H4 (cell line): ENCODE measurements around the gene BTRC. TPM values are rescaled to one million over a fixed set of nuclear protein-coding genes. Genes with fewer than 3 reads are reported as not detected.
A peak's percentile ranks its signal among the peaks of the same experiment; 100 is the strongest.

ENCODE experiments used
- DNase-seq: peaks from one replicate; pipeline ENCODE4 v3.0.0-alpha.2; 2015; ENCODE audit warnings: low spot score
- total RNA-seq: library from RNA; depleted of rRNA; stranded (reverse); fragments of >200 nt; shearing (Covaris generic); gene quantifications from 2 replicates; pipeline ENCODE4 v1.2.3, GENCODE V29; 2014

BTRC gene
- total RNA-seq, 1 experiment from 2014 or later, result 9.2 TPM

DNA sequence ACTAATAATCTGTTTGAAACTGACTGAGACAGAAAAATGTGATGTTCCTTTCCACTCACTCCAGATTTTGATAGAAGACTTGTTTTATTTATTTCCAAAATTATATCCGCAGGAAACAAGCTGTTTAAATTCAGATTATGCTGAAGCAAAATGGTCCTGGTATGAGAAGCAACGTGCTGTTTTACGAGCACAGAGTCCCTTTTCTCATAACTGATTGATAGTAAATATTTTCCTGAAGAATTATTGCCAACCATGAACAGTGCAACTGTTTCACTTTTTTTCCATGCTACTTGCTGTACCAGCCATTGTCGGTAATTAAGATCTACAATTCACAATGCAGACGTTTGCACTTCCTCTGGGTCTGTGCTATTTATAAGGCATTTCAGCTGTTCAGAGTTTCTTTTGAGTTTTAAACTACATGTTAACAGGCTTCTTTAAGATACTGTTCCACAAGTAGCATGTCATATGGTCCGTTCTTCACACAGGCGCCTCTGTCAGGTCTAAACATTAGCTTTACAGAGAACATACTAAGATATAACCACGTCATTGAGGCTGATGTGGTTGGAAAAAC is 130.3 kb downstream of the BTRC start:
- DNase-seq, result no peak

DNA sequence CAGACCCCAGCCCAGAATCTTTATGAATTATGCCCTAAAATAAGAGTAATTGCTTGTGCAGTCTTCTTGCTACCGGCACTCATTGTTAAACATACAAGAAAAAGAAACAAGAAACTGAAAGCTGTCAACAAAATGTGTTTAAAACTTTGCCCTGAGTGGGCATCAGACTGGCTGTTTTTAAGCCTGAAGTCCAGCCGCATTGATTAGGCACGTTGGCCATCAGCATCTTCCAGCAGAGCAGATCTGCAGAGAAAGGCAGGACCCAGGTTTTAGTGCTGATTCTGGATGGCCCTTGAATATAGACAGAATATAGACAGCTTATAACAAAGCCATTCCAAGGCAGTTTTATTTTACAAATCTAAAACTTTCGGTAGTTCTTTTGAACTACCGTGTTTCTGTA is 131.2 kb downstream of the BTRC start:
- no peak for DNase-seq

DNA sequence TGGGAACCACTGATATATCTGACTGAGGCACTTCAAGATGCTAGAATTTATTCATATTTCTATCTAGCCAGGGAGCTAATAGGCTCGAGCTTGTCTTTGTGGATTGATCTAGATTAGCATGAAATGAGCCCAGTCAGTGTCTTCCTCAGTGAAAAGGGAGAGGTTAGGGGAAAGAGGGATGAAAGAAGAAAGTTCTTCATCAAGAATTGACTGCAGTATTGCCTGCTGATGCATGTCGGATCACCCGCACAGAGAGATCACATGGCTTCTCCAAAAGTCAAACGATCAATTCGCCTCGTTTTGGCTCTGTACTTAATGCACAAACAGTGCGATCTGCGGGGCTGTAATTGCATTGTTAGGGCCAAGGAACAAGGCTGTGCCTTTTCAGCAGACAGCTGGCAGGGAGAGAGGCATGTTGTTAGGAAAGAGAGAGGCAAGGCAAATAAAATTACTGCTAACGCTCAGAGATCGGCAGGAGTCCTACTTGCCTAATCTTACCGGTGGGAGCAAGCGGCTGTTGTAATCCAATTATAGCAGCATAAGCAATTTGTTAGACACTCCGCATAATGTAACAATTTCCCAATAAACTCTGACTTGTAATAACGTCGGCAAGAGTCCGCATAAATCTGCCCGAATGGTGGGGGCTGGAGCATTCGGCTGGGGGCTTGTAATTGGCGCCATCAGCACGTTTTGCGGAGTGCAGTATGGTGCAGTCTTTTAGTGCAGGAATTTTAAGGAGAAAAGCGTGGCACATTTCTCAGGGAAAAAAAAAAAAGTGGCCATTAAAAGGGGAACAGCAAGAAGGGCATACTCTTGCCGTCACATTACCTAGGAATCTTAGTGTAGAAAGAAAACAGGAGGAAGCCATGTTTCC is 132.0 kb downstream of the BTRC start:
- DNase-seq, result no peak

DNA sequence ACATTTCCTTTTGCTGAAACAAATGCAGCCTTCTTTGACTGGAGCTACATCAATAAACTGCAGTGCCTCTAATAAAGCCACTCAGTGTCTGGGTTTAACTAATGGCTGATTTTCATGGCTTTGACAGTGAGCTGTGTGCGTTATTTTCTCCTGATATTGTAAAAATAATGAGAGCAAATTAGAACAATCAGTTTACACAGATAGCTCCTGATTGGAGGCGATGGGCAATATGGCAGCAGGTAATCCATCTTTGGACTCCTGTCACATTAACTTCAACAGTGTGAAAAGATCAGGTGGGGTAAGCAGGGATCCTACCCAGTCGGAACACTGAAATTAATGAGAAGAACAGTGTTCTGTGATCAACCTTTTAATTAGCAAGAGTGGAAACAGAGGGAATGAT is 133.4 kb downstream of the BTRC start:
- DNase-seq, result no peak

DNA sequence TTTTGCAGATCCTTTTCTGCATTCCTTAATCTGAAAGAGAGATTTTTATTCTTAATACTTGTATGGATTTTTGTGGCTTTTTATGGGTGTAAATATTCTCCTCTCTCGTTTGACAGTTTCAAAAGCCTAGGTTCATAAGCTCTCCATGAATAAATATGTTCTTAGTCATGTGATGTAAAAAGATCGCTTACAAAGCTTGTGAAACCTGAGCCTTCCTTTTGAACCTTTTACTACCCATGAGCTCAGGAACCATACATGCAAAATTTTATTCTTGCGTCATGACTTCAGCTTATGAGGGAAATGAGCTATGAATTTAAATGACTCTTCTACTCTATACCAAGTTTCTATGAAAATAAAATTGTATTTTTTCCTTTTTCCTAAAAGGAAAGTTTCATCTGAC is 135.4 kb downstream of the BTRC start:
- peak; percentile 25 for DNase-seq

DNA sequence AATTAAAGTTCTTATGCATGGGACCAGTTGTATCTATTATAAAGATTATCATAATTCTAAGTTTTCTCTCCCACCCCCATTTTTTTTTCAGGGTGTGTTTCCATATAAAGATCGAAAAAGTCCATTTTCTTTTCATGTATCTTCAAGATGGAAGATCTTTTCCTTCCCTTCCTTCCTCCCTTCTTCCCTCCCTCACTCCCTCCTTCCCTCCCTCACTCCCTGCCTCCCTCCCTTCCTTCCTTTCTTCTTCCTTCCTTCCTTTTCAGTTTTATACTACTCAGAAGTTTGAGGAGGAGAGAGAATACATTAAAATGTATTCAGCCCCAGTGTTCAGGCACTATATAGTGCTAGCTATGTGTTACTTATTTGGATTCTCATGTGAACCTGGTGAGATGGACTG is 136.1 kb downstream of the BTRC start:
- no peak for DNase-seq

DNA sequence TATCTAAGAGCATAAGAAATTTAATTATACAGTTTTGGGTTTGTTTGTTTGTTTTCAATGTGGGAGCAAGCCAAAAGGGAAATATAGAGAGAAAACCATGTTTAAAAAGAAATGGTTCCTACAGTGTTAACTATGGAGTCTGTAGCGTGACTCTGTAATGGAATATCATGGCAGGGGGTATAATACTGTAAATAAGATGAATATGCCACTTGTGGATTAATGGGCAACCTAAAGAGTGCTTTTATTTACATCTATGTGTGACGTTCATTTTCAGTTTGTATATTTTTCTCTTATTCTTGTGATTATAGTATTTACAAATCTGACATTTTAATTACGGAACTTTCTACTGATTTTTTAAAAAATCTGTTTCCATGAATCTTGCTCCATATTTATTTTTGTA is 138.2 kb downstream of the BTRC start:
- no peak for DNase-seq

DNA sequence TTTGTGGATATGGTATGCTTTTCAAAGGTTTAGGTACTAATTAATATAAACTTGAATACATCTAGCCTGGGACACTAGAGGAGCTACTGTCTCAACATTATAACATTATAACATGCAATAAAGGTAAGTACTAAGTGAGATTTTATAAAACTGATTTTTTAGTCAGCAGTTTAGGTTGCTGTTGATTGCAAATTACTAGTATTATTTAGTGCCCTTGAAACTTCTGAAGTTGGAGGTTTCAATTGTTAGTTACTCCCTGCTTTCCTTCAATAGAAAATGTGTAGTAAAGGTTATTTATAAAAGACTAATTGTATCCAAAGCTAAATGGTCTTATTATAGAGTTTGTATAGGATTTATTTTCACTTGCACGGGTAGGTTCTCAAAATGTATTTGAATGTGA is 138.8 kb downstream of the BTRC start:
- DNase-seq, result no peak

DNA sequence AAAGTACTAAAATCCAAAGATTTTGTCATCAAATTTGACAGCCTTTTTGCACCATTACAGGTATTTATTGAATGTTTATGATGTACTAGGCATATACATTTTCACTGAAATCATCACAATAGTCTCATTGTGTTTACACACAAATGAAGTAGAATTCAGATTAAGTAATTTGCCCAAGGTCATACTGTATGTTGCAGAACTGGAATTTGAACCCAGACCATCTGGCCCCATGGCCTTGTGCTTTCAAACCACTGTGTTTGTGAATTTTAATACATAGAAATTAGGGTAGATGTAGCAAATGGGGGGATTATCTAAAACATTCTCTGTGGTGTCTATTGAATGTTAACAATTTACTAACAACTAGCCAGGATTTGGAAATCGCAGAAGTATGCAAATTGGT is 139.3 kb downstream of the BTRC start:
- no peak for DNase-seq

DNA sequence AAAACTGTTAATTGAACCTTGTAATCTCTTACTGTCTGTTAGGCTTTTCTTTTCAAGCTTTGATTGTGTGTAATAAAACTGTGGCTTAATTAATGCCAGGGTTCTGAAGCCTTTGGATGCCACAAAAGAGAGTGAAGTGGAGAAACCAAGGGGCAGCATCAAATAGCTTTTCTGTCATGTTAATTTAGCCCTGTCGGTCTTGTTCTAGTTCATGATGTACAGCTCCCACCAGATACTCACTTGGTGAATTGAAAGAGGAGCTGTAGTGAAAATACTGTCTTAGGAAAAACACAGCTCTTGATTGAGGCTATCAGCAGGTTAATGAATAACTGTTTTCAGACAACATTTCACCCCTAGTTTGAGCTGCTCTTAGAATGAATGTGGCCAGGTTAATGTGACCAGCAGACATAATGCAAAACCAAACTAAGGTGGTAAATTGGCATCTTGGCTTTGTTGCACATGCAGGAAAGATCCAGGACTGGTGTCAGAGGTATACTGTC is 139.9 kb downstream of the BTRC start:
- DNase-seq, result no peak

DNA sequence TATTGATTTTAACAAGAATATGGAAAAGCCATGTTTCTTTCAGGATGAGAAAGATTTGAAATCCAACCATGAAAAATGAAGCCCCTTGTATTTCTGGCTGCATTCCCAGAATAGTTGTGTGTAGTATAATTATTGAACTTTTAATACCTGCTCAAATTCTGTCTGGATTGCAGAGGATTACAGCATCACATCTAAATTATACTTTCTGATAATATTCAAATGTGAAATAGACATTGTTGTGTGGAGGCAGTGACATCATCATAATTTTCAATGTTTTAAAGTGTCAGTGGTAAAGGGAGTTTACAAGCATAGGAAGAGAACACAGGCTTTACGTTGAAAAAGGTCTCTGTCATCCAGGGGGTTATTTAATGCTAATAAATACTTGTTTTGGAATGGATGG is 140.7 kb downstream of the BTRC start:
- no peak for DNase-seq

DNA sequence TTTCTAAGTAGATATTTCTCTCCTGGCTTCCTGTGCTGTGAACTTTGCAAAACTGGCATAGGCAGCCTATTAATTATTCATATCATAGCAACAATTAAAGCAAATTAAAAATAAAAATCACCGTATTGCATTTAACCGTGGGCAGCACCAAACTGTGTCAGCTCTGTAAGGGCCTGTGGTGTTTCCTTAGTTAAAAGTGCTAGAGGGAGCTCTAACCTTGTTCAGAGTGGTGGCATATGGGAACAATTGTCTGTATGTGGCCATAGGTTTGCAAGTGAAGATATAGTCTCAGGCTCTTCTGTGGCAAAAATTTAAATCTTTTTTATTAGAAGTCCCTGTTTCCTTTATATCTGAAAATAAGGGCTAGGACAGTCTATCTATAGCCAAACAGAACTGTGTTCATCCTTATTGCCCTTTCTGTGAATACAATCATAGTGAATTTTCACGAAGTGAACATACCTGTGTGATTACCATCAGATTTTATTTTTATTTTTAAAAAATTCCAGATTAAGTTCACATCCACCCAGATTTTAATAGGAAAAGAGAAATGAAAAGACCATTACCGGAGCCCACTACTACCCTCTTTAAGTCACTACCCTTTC is 141.5 kb downstream of the BTRC start:
- peak; percentile 6 for DNase-seq

DNA sequence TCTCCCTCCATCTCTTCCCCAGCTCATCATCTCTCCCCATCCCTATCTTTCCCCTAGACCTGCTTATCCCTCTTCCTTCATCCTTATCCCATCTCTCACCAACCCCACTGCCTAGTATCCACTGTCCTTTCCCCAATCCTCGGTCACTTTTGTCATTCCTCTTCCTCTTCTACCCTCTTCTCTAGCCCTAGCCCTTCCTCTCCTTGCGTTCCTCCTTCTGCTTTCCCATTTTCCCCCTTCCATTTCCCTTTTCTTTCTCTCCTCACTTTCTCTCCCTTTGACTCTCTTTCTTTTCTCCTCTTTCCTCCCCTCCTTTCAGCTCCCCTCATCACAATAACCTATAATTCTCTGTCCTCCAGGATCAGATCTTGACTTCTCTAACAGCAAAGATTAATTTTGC is 150.5 kb downstream of the BTRC start:
- no peak for DNase-seq

DNA sequence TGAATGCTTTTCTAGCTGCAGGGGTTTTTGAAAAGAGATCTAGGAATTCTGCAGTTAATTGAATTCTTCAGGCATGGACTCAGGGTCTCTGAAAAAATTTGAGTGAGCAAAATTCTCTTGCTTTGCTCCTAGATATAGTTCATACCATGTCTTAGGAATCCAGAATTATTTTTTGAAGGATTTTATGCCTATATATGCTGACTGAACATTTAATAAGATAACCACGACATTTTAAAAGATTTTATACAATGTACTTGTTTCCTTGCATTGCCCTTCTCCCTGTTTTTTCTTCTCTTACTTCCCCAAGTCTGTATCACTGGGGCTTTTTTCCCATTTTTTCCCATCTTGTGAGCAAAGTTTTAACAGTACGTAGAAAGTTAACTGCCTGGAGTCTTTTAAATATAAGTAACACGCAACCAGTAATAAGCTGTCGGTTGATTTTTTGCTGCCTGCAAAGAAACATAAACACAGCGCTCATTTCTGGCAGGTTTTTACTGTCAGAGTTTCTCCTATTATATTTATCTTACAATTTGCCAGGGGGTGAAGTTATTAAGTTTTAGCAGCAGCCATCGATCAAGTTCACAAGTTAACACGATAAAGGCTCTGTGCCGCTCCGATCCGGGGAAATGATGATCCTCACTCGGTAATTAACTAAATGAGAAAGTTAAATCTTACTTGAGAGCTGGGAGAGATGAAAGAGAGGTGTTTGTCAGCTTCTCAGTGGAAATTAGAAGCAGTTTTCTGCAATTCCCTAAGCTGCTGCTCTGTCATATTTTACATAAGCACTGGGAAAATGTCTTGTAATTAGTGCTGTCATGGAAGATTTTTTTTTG is 153.1 kb downstream of the BTRC start:
- DNase-seq, result no peak

DNA sequence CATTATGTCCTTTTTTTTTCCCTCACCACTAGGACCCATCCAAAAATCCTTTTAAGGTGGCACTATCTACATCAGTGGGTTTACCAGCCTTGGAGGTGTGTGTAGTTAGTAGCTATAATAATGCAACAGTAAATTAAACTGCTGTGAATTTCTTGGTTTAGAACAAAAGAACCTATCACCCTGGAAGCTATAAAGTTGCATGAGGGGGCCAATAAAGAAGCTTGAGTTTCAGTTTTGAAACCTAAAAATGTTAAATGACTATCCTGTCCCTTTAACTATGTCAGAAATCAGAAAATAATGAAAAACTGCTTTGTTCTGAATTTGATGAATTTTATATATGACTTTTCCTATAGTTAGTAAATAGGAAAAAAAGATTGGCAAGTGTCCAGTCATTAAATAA is 153.9 kb downstream of the BTRC start:
- DNase-seq, result no peak

DNA sequence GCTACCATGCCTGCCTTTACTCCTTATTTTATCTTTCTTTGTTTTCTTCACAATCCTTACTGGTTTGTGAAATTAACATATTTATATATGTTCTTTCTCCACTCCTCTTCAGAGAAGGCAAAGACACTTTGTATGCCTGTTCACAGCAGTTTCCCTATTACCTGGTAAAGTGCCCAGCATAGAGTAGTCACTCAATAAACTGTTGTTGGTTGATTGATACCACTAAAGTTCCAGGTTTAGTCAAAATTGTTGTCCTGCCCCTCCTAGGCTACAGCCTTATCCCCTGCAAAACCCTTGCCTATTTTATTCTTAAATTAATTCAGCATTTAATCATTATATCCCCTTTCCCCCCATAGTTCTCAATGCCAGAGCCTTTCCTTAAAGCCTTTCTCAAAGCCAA is 158.0 kb downstream of the BTRC start:
- no peak for DNase-seq

DNA sequence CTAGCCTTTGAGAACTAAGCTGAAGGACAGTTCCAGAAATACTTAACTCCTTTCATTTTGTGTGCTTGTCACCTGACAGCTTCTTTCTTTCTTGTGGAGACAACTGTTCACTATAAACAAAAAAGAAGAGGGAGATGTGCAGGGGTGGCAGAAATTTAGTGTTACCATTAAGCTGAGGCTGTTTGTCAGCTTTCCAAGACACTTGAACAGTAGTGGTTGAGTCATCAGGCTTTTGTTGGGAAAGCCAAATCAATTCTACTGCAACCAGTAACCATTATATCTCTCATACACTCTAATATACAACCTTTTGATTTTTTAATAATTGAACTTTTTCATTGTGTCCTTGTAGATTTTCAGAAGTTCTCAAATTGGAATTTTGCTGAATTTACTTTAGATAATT is 158.8 kb downstream of the BTRC start:
- no peak for DNase-seq

DNA sequence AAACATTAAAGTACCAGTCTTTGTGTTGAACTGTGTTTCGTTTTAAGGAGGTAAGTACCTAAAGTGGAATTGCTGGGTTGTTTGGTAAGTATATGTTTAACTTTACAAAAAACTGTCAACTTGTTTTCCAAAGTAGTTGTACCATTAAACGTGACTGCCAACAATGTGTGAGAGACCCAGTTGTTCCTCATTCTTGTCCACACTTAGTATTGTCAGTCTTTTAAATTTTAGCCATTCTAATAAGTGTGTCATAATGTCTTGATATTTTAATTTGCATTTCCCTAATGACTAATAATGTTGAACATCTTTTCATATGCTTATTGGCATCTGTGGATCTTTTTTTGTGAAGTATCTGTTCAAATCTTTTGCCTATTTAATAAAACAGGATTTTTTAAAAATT is 159.8 kb downstream of the BTRC start:
- no peak for DNase-seq

DNA sequence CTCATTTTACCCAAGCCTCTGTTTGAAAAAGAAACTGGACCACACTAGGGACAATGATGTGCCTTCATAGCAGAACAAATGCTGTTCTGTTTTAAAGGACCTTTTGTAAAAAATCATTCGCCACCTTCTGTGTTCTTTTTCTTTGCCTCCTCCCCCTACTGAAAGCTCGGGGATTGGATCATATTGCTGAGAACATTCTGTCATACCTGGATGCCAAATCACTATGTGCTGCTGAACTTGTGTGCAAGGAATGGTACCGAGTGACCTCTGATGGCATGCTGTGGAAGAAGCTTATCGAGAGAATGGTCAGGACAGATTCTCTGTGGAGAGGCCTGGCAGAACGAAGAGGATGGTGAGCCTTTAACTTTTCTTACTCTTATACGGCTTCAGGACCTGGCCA is 171.9 kb downstream of the BTRC start:
- DNase-seq, result no peak

DNA sequence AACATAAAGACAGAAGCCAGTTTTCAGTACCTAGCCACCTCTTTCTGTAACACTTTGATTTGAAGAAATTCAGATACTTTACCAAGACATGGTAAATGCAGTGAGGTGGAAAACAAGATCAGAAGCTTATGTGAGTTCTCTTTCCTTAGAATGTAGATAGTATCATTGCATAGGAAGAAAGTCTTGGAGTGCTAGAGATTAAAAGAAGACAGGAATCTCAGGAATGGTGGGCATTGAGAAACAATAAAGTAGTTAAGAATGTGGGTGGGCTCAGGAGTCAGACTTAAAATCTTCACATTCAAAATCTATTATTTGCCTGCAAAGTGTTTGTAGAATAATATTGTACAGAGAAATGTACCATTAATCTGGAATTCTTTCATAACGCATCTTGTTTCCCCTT is 175.2 kb downstream of the BTRC start:
- no peak for DNase-seq

DNA sequence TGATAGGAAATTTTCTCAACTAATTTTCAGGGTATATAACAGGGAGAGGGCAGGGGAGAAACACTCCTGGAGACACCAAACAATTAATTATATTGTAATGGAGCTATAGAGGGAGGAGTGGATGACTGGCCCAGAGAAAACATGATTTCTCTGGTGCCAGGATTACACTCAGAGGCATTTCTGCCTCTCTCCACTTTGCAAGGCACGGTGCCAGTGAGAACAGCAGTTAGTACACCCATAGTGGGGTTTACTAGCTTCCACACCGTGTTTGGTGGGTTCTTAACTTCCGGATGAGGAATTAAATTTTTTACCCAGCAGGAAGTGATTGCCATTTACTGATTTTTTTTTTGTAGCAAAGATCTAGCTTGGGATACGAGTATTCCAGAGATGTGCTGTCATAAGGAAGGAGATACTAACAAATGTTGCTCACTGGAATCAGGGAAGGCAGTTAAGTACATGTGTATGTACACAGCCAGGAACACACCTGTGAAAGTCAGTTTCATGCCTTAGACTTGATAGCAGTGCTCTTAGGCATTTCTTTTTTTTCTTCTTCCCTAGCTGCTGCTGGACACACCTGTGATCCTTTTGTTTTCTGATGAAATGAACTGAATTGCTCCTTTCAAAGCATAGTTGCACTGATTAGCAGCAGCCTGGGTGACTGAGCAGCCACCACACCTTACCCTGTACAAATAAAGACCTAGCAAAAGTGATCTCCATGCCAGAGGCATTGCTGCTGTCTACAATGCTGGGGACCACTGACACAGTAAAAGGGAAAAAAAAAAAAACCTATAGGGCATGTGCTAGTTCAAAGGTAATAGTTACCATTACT is 176.0 kb downstream of the BTRC start:
- no peak for DNase-seq
